ENCODE measurements around the gene PSTK. TPM values are rescaled to one million over a fixed set of nuclear protein-coding genes. Genes with fewer than 3 reads are reported as not detected.
A peak's percentile ranks its signal among the peaks of the same experiment; 100 is the strongest.

The PSTK gene
- 1 to 10 TPM in 3 of 4 donors, not detected in 1; 1.2 to 3.6 (median 3.5) TPM for total RNA-seq

- Histone ChIP-seq H3K27me3 (no peaks in the 10 kb centered on the region), H3K4me3 (peak within 1 kb of the TSS; percentile 69 to 87 (median 82)), H3K27ac (peak within 1 kb of the TSS; percentile 90 to 97 (median 94)), H3K9me3 (no peaks in the 10 kb centered on the region), H3K36me3 (no peaks in the 10 kb centered on the region), H3K4me1 (peaks cover 0 to 6% (median 0%) of the 10 kb centered on the region in 4 donors)
- DNase-seq, result peak; percentile 89 to 96 (median 95)
- TF ChIP-seq POLR2A (IDR thresholded peaks at IDR 0.05) (peak; percentile 60 to 63), CTCF (IDR thresholded peaks at IDR 0.05) (peak; percentile 86 to 99 (median 97))
Measured at GRCh38 chr10:122980209-122981065, at the start of gene PSTK. TSS of gene PSTK (plus strand) at chr10:122980401. CDS start at chr10:122980480, 79 bp downstream.

GRCh38 chr10:122931088-122931906 lies 48.9 kb upstream of the PSTK start:
- H3K27me3 ChIP-seq, result no peaks in the 10 kb centered on the region

GRCh38 chr10:122939133-122939855 lies 40.9 kb upstream of the PSTK start:
- H3K27ac ChIP-seq, result no peak overlapping the region
- no peaks in the 10 kb centered on the region for H3K27me3 ChIP-seq

More at GRCh38 chr10:122931088-122931906, 48.9 kb upstream of the PSTK start:
- peaks cover 0 to 5% (median 0%) of the 10 kb centered on the region in 3 donors for H3K36me3 ChIP-seq
- H3K27ac ChIP-seq, result no peak overlapping the region
- no peak overlapping the region for H3K4me3 ChIP-seq
- no peaks in the 10 kb centered on the region for H3K4me1 ChIP-seq
- DNase-seq, result no peak
- TF ChIP-seq POLR2A (IDR thresholded peaks at IDR 0.05) (no peak), CTCF (IDR thresholded peaks at IDR 0.05) (no peak)
- no peaks in the 10 kb centered on the region for H3K9me3 ChIP-seq

GRCh38 chr10:122939856-122940543 lies 40.2 kb upstream of the PSTK start:
- Histone ChIP-seq H3K9me3 (no peaks in the 10 kb centered on the region), H3K4me3 (no peak overlapping the region), H3K27ac (no peak overlapping the region), H3K27me3 (no peaks in the 10 kb centered on the region), H3K36me3 (peaks cover 0 to 31% (median 0%) of the 10 kb centered on the region in 3 donors), H3K4me1 (no peaks in the 10 kb centered on the region)
- no peak for DNase-seq
- TF ChIP-seq POLR2A (IDR thresholded peaks at IDR 0.05) (no peak), CTCF (IDR thresholded peaks at IDR 0.05) (no peak)

More at GRCh38 chr10:122939133-122939855, 40.9 kb upstream of the PSTK start:
- Histone ChIP-seq H3K36me3 (peaks cover 0 to 31% (median 0%) of the 10 kb centered on the region in 3 donors), H3K4me1 (no peaks in the 10 kb centered on the region), H3K4me3 (no peak overlapping the region), H3K9me3 (no peaks in the 10 kb centered on the region)
- no peak for TF ChIP-seq POLR2A (IDR thresholded peaks at IDR 0.05)
- TF ChIP-seq CTCF (IDR thresholded peaks at IDR 0.05), result no peak
- no peak for DNase-seq
